Measurements from ENCODE around the gene AGFG1.
"Not testable (repeated sequence)": the region's sequence is repeated elsewhere in the genome, so short reads cannot be mapped to it uniquely, and the experiment has no call there.

The AGFG1 gene

DNA sequence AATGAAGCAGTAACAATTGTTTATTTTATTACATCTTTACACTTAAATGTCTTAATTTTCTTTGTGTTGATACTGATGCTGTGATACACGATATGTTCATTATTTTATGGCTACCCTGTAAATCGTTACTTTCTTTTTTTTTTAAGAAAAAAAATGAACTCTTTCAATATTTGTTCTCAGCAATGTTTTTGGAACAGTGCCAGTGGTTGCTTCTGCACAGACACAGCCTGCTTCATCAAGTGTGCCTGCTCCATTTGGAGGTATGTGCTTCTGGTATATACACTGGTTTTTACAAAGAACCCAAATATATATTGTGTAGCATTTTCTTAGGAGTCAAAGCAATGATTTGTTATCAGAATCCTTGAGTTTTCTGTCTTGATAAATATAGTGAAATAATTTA is 64.5 kb downstream of the AGFG1 start:
- no peak for DNase-seq (ENCODE audit: low read depth in 2 of 2)

DNA sequence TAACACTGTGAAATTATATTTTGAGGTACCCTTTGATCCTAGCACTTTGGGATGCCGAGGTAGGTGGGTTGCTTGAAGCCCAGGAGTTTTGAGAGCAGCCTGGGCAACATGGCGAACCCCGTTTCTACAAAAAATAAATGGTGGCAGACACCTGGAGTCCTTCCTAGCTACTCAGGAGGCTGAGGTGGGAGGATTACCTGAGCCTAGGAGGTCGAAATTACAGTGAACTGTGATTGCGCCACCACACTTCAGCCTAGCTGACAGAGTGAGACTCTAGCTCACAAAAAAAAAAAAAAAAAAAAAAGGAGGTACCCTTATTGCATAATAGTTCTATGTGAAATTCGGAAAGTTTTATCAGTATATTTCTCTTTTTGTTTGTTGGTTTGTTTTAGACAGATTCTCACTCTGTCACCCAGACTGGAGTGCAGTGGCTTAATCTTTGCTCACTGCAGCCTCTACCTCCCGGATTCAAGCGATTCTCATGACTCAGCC is 67.6 kb downstream of the AGFG1 start:
- DNase-seq (ENCODE audit: low read depth in 2 of 2): no peak

DNA sequence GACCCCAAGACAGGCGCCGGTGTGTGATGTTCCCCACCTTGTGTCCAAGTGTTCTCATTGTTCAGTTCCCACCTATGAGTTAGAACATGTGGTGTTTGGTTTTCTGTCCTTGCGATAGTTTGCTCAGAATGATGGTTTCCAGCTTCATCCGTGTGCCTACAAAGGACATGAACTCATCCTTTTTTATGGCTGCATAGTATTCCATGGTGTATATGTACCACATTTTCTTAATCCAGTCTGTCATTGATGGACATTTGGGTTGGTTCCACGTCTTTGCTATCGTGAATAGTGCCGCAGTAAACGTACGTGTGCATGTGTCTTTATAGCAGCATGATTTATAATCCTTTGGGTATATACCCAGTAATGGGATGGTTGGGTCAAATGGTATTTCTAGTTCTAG is 68.4 kb downstream of the AGFG1 start:
- DNase-seq (ENCODE audit: low read depth in 2 of 2): not testable (repeated sequence)

DNA sequence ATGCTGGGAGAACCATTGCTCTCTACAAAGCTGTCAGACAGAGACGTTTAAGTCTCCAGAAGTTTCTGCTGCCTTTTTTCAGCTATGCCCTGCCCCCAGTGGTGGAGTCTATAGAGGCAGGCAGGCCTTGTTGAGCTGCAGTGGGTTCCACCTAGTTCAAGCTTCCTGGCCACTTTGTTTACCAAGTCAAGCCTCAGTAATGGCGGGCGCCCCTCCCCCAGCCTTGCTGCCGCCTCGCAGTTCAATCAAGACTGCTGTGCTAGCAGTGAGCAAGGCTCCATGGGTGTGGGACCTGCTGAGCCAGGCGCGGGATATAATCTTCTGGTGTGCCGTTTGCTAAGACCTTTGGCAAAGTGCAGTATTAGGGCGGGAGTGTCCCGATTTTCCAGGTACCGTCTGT is 74.0 kb downstream of the AGFG1 start:
- DNase-seq (ENCODE audit: low read depth in 2 of 2): no peak

DNA sequence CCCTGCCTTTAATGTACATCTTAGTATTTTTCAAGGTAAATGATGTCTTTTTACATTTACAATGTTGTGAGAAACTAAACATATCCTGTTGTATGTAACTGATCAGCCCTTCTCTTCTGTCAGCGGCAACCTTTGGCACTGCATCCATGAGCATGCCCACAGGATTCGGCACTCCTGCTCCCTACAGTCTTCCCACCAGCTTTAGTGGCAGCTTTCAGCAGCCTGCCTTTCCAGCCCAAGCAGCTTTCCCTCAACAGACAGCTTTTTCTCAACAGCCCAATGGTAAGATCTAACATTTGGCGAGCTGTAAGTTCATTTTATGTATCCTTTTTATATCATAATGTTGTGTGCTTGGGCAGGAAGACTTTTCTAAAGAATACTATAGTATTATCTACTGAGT is 79.9 kb downstream of the AGFG1 start:
- no peak for DNase-seq (ENCODE audit: low read depth in 2 of 2)

DNA sequence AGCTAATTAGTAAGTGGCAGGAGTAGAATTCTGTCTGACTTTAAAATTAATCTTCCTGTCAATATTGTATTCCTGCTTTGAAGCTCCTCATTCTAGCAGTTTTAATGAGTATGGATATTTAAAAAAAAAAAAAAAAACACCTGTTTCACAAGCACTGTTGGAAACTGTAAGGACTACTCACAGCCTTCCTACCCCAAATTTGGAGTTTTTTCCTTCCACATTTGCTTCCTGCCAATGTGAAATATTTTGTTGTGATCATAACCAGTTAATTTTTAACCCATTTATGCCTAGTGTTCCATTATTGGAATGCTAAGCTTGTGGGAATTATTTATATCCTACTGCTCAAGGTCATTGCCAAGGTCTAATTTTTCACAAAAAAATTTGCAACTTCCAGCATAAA is 90.6 kb downstream of the AGFG1 start:
- no peak for DNase-seq (ENCODE audit: low read depth in 2 of 2)

DNA sequence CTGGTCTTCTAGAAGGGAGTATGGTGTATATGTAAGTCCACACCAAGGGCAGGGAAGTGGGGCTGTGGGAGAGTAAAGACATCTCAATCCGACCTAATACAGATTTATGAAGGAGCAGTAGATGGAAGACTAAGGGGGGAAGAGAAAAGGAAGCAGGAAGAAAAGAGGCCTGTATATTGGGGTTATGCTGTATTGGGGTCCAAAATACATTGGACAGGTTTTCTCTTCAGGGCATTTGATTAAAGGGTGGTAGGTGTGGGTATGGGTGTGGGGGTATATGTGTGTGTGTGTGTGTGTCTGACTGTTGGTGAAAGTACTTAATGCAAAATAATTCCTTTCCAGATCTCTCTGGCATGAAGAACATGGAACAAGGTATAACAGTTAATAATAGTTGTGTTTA is 93.1 kb downstream of the AGFG1 start:
- no peak for DNase-seq (ENCODE audit: low read depth in 2 of 2)

DNA sequence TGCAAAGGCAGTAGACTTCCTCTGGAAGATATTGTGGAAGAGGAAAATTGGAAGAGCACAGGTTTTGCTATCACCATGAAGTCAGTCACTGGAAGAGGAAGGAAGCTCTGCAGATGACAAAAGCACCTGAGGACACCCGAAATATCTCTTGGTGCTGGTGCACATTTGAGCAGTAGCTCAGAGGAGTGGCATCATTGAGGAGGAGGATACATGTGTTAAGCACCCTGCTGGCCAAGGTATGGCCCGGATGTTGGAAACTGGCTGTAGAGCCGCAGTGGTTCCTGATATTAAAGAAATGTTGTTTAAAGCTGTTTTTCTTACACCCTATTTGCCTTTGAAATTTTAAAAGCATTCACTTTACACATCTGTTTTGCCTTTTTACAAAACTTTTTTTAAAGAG is 94.1 kb downstream of the AGFG1 start:
- DNase-seq (ENCODE audit: low read depth in 2 of 2): no peak

DNA sequence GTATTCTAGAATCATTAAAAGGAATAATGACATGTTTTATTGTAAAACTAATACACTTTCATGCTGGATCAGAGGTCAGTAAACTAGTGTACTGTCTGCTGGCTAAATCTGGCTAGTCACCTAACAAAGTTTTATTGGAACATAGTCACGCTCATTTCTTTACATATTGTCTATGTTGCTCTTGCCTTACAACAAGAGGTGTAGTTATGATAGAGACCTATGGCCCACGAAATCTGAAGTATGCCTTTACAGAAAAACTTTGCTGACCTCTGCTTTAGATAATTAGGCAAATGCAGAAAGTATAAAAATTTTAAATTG is 96.9 kb downstream of the AGFG1 start:
- no peak for DNase-seq (ENCODE audit: low read depth in 2 of 2)

DNA sequence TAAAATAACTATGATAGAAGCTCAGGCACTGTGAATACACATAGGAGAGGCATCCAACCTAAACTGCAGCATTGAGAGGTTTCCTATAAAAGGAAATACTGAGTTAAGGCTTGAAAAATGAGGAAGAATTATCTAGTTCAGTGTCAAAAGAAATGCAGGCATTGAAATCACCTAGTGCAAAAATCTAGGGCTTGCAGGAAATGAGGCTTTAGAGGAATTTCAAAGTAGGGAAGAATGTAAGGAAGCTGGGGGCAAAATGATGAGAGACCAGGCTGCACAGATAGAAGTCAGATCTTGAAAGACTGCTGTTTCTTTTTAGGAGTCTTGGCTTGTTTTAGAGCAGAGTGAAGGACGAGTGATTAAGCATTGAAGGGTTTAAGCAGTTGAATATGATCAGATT is 98.7 kb downstream of the AGFG1 start:
- no peak for DNase-seq (ENCODE audit: low read depth in 2 of 2)

DNA sequence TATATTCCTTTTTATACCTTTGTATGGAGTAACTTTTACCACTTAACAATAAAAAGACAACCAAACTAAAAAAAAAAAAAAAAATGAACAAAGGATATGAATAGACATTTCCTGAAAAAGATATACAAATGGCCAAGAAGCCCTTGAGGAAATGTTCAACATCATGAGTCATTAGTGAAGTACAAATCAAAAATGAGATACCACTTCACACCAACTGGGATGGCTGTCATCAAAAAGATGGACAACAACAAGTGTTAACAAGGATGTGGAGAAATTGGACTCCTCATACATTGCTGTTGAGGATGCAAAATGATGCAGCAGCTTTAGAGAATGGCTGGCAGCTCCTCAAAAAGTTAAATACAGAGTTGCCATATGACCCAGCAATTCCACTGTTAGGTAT is 104.2 kb downstream of the AGFG1 start:
- no peak for DNase-seq (ENCODE audit: low read depth in 2 of 2)

DNA sequence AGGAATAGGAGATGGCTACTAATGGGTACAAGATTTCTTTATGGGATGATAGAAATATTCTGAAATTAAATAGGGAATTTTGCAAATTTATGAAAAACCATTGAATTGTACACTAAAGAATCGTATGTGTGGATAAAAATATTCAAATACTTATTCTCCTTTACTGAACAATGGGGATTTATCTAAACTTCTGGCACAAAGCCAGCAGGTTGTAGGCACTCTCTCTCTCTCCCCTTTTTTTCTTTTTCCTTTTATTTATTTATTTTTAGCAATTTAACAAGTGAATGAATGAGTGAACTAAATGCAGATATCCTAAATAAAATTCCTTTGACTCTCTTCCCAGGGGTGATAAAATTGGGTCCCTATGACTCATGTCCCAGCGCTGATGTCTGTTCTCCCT is 104.9 kb downstream of the AGFG1 start:
- no peak for DNase-seq (ENCODE audit: low read depth in 2 of 2)

DNA sequence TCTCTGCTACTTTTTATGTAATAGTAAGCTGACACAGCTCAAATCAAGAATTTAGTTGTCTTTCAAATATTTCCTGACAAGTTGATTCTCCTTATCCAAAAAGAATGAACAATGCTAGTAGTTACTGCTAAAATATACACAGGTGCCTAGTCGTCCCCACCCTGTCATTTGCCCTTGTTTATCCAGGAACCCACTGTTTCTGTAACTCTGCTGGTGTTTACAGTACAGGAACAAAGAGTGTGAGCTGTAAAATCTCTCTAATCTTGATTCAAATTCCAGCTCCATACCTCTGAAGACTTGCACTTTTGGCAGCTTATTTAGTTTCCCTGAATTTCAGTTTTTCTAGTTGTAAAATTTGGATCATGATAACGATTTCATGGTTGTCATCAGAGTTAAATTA is 105.6 kb downstream of the AGFG1 start:
- DNase-seq (ENCODE audit: low read depth in 2 of 2): no peak

DNA sequence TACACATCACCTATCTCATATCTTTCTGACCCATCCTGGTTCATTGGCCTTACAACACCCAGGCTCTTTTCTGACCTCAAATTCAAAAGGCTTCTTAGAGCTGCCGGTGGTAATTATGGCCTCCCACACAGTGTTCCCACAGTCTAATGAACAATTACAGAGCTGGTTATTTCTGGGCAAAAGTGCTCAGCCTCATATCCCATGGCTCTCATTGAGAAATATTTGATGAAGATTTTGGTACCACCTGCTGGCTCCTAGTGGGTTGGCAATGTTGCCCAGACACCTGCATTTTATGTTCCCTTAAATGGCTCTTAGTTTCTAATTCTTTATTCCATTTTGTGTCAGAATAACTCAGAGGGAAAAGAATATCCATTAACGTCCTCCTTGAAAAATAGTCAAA is 106.7 kb downstream of the AGFG1 start:
- DNase-seq (ENCODE audit: low read depth in 2 of 2): no peak

DNA sequence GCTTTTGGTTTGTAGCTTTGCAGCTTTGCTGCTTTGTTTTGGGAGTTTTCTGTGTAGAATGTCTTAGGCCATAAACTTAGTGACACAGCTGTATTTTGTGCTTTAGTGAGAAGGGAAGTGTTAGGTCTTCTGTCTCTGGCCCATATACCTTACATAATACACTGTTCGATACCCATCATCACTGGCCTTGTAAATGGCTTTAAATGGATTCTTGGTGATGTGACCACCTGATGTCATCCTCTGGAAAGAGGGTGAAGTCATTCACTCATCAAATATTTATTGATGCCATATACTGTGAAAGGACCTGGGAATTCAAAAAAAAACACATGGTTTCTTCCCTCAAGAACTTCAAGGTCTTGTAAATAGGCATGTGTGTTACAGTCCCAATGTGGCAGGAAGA is 107.8 kb downstream of the AGFG1 start:
- DNase-seq (ENCODE audit: low read depth in 2 of 2): no peak

DNA sequence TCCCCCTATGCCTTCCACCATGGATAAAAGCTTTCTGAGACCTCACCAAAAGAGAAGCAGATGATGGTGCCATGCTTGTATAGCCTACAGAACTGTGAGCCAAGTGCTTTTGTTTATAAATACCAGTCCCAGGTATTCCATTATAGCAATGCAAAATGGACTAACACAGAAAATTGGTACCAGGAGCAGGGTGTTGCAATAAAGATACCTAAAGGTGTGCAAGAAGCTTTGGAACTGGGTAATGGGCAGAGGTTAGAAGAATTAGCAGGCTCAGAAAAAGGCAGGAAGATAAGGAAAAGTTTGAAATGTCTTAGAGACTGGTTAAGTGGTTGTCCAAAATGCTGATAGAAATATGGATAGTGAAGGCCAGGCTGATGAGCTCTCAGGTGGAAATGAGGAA is 110.4 kb downstream of the AGFG1 start:
- no peak for DNase-seq (ENCODE audit: low read depth in 2 of 2)

DNA sequence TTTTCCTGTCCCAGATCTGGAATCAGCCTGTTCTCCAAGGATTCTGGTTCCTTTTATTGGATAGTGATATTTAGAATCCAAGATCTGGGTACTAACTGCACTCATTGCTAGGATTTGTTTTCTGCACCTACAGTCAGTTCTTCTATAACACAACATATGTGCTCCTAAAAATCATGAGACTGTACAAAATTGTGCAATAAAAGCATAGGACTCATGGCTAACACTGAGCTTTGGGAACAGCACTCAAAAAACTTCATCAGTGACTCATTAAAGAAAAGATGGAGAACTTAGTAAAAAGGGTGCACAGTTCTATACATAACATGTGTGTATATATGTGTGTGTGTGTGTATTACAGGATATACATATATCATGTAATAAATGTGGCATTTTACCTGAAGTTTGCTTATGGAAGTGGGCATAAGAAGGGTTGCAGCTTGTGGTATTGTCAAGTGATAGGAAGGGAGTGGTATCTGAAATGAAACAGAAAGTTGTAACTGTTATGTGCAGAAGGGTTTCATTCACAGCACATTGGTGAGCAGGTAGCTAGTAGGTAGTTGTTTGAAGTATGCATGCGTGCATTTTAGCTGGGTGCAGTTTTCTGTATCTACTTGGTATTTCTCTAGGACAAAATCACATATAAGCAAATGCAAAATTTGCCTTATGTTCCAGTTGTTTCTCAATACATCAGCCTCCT is 120.9 kb downstream of the AGFG1 start:
- no peak for DNase-seq (ENCODE audit: low read depth in 2 of 2)

DNA sequence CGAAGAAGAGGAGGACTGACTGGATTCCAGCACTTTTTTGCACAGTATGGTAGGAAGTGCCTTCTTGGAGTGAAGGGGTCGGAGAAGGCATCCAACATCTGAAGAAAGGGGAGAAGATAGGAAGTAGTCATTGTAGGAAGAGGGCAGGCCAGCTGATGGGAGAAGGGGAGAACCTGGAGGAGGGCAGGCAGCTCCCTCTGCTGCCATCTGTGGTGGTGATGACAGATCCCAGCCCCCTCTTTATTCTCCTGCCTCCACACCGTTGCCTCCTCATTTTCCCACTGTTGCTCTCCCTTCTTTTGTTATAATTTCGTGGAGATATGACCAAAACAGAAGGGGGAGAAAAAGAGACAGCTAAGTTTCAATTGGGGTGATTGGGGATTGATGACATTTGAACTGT is 123.8 kb downstream of the AGFG1 start:
- no peak for DNase-seq (ENCODE audit: low read depth in 2 of 2)

DNA sequence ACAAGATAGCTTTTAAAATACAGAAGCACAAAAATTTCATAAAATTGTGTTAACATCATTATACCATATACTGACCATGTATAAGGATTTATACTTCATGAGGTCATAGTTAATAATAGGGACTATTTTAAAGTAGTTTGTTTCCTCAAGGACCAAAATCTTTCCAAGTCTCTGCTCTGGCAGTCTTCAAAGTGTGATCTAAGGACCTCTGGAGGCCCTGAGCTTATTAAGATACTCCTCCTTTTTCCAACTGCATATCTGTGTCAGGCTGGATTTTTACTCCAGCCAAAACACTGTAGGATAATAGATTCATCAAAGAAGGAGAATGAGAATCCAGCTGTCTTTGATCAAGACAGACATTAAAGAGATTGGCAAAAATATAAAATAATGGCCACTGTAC is 125.1 kb downstream of the AGFG1 start:
- DNase-seq (ENCODE audit: low read depth in 2 of 2): no peak

DNA sequence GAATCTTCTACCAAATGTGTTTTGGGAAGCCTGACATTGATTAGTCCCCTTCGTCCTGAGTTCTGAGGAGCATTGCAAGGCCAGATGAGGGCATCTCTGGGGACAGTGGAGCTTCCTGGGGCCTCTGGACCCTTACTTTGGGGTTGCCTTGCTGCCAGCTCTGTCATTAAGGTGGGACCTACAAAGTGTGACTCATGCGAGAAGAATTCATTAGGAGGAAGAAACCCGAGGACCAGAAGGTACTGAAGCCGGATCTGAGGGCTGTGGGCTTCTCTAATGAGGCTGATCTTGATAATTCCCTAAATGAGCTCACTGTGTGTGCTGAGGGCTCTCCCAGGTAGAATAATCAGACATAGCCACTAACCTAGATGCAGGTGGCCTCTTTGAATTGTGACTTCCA is 126.0 kb downstream of the AGFG1 start:
- no peak for DNase-seq (ENCODE audit: low read depth in 2 of 2)

DNA sequence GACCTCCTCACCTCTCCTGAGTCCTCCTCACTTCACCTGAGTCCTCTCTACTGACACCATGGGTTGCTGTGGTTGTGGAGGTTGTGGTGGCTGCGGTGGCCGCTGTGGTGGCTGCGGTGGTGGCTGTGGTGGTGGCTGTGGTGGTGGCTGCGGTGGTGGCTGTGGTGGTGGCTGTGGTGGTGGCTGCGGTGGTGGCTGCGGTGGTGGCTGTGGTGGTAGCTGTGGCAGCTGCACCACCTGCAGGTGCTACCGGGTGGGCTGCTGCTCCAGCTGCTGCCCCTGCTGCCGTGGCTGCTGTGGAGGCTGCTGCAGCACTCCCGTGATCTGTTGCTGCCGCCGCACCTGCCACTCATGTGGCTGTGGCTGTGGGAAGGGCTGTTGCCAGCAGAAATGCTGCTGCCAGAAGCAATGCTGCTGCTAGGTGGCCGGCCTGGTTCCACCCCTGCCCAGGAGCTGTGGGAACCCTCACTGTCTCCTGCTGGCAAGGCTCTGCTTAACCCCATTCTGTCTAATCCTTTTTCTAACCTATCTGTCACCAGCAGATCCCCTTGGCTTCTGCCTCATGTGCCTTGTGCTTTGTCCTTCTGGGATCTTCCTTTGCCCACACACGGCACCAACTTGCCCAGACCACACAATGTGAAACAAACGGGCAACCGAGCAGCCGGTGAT is 127.0 kb downstream of the AGFG1 start, which contains the start of gene SCYGR2:
TSS of gene SCYGR2 (plus strand) at position 59 of the 669 bp plus-strand sequence. CDS start at position 59, 0 bp downstream.
- DNase-seq (ENCODE audit: low read depth in 2 of 2): not testable (repeated sequence)

DNA sequence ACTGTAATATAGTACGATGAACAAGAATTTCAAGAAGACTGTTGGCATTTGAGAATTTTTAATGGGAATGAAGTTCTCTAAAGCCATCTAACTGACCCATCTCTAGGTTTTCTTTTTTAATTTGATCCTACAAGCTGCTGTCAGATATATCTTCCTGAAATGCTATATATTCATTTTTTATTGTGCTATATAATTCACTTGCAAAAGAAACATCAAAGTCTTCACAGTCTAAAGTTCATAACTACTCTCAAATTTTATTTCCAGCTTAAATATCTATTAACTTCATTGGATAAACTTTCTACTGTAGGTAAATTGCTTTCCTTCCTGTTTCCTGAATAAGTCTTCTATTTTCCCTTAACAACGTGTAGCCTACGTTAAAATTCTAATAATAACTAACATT is 130.4 kb downstream of the AGFG1 start:
- DNase-seq (ENCODE audit: low read depth in 2 of 2): no peak

DNA sequence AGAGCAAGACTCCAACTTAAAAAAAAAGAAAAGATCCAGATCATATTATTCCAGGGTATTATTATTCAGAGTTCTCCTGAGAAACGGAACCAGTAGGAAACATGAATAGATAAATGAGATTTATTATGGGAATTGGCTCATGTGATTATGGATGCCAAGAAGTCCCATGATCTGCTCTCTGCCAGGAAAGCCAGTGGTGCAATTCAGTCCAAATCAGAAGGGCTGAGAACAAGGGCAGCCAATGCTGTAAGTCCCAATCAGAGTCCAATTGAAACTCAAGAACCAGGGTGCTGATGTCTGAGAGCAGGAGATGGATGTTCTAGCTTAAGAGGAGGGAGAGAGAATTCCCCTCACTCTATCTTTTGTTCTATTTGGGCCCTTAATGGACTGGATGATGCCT is 134.5 kb downstream of the AGFG1 start:
- DNase-seq (ENCODE audit: low read depth in 2 of 2): no peak

DNA sequence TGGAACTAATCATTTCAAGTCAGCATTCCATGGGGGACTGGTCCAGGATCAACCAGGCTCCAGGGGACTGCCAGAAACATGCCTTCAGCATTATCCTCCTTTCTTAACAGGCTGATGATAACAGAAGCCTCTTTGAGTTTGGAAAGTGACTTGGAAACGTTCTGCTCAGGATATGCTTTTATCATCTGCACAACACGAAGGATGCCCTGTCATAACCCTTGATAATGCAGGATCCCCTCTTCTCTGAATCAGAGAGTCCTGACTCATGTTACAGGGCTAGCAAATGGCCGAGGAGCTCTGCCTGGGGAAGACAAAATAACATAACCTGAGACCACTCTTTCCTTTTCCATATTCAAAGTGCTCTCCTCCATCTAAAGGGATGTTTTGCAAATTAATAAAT is 136.0 kb downstream of the AGFG1 start:
- DNase-seq (ENCODE audit: low read depth in 2 of 2): no peak
